GM20000 (cell line): ENCODE results near the gene ELOVL4.
A peak's percentile ranks its signal among the peaks of the same experiment; 100 is the strongest.

Source experiments
- DNase-seq: peaks from one replicate; pipeline ENCODE4 v3.0.0; 2012; ENCODE audit warnings: low spot score
- CTCF ChIP-seq: IDR thresholded peaks from 2 replicates; pipeline ENCODE4 v1.5.1; 2012; ENCODE audit warnings: mild to moderate bottlenecking, control low read depth; ENCODE audit errors: extremely low read depth, missing control alignments

ELOVL4 gene

DNA sequence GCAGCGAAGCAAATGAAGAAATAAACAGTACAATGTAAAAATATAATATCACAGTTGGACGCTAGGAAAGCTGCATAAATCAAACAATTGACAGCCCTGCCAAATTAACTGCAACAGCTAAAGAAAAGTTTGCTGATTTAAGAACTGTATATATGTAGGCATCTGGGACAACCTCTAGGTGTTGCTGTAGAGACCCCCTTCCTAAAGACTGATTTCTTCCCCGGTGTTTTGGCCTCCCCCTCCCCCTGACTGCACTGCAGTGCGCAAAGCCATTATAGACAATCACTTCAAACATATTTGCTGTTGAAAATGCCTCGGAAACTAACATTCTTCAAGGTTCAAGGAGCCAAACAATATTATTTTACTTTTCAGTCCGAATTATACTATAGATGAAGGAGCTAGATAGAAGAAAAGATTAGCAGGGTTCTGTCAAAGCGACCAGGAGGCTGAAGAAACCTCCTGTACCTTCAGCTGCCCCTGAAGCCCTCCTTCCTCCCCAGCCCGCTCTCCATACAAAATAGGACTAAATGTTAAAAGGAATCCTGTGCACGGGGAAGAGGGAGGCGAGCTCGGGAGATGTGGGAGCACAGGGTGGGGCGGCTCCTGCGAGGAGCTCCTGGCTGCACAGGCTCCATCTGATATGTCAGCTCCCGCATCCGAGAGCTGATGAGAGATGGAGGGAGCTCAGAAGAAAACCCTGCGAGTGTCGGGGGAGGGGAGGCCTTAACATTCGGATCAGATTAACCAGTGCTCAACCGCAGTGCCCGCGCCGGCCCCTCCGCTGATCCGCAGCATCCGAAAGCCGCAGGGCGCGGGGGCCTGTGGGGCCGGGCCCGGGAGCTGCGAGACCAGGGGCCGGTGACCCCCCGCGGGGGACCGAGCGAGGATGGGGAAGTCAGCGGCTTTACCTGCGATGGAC is 822 bp downstream of the ELOVL4 start:
- no peak for TF ChIP-seq CTCF
- DNase-seq, result peak; percentile 26

- DNase-seq, result no peak
- TF ChIP-seq CTCF, result no peak
These were observed 4.2 kb downstream of the ELOVL4 start for GRCh38 chr6:79943133-79943532.

GRCh38 chr6:79941489-79942151 is 5.7 kb downstream of the ELOVL4 start:
- no peak for DNase-seq
- TF ChIP-seq CTCF, result no peak

DNA sequence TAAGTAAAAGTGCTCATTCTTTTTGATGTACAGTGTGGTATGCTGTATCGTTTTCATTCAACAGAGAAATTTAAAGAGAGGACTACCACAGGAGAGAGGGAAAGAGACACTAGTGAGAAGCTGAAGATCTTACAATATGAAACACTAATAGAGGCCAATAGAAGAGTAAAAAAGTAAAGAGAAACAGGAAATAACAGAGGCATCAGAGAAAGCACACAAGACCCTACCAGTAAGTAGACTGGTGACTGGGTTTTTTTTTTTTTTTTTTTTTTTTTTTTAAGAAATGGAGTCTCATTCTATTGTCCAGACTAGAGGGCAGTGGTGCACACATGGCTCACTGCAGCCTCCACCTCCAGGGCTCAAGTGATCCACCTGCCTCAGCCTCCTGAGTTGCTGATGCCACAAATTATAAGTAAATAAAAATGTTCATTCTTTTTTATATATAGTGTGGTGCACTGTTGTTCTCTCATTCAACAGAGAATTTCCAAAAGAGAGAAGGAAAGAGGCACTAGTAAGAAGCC is 18.8 kb downstream of the ELOVL4 start:
- no peak for DNase-seq
- TF ChIP-seq CTCF, result no peak

- no peak for DNase-seq
- TF ChIP-seq CTCF, result no peak
These were observed 19.6 kb downstream of the ELOVL4 start for GRCh38 chr6:79927758-79928157.

DNA sequence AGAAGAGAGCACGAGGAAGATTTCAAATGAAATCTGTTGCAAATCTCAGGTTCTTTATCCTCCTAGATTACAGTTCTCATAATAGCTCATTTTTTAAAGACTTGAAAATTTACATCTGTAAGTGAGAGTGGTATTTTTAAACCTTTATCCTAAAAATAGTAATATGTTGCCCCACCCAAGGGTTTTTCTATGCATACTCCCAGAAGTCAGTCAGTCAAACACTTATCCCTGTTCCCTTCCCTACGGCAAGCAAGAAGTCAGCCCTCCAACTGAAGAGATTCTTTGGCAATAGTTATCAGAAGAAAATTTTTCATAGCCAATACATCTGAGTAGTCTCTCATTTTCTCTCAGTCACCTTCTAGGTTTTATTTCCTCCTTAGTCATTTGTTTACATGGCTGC is 24.1 kb downstream of the ELOVL4 start:
- no peak for DNase-seq
- no peak for TF ChIP-seq CTCF

DNA sequence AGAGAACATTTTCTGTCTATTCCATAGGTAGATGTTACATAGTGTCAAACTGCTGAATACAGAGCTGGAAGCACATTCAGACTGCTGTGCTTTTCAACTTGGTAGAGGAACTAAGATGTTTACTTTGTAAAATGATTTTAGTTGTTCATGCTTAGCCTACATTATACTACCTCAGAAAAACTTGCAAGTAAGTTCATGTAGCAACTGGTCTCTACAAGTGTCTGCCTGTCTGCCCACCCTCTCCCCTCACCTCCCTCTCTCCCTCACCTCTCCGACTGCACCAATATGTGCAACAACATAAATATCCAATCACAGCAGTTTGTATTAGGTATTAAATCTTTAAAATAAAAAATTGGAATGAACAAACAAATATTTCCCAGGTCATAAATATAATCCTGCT is 25.3 kb downstream of the ELOVL4 start:
- TF ChIP-seq CTCF, result no peak
- no peak for DNase-seq
